Liver (tissue), 9 donors: ENCODE results near the gene C17orf50. TPM values are rescaled to one million over a fixed set of nuclear protein-coding genes. Genes with fewer than 3 reads are reported as not detected.

ENCODE experiments used
- DNase-seq: peaks from one replicate; pipeline ENCODE4 v3.0.0-alpha.2; 2017; ENCODE audit warnings: low spot score
- H3K27ac ChIP-seq, 2 donors: one replicate each; pipeline ENCODE4 v1.7.0; 2013; ENCODE audit warnings: inconsistent platforms in 2 of 2, low read length in 2 of 2, control low read depth in 1 of 2, low read depth in 1 of 2, mild to moderate bottlenecking in 1 of 2
- H3K27me3 ChIP-seq, 4 donors: one replicate each; pipeline versions ENCODE4 v1.6.1 to v1.7.0; 2013; ENCODE audit warnings: low read length in 3 of 4, inconsistent platforms in 1 of 4, mild to moderate bottlenecking in 1 of 4, moderate library complexity in 1 of 4; ENCODE audit not compliant: control insufficient read depth in 4 of 4, insufficient read depth in 4 of 4
- H3K36me3 ChIP-seq, 4 donors: one replicate each; pipeline versions ENCODE4 v1.6.1 to v1.7.0; 2013; ENCODE audit warnings: low read length in 3 of 4, mild to moderate bottlenecking in 3 of 4, low read depth in 1 of 4, moderate library complexity in 1 of 4; ENCODE audit not compliant: control insufficient read depth in 4 of 4, insufficient read depth in 3 of 4
- H3K4me1 ChIP-seq, 4 donors: one replicate each; pipeline versions ENCODE4 v1.6.1 to v1.7.0; 2013; ENCODE audit warnings: low read length in 3 of 4, mild to moderate bottlenecking in 3 of 4, moderate library complexity in 1 of 4; ENCODE audit not compliant: control insufficient read depth in 4 of 4, insufficient read depth in 4 of 4
- H3K4me3 ChIP-seq, 3 donors: one replicate each; pipeline versions ENCODE4 v1.6.1 to v1.7.0; 2013; ENCODE audit warnings: low read length in 3 of 3, control low read depth in 1 of 3, low read depth in 1 of 3, mild to moderate bottlenecking in 1 of 3
- H3K9ac ChIP-seq, 2 donors: one replicate each; pipeline ENCODE4 v1.7.0; 2013; ENCODE audit warnings: low read length in 2 of 2, mild to moderate bottlenecking in 2 of 2, moderate library complexity in 2 of 2, control low read depth in 1 of 2, low read depth in 1 of 2
- H3K9me3 ChIP-seq, 4 donors: one replicate each; pipeline versions ENCODE4 v1.6.1 to v1.7.0; 2013; ENCODE audit warnings: low read length in 3 of 4; ENCODE audit not compliant: control insufficient read depth in 4 of 4
- EGR1 ChIP-seq, 2 donors: IDR thresholded peaks; 2 replicates each; pipeline ENCODE4 v1.6.1; 2016 to 2018; ENCODE audit warnings: antibody characterized with exemption in 2 of 2, low read depth in 2 of 2
- FOXA1 ChIP-seq: IDR thresholded peaks from 2 replicates; pipeline ENCODE4 v1.6.1; 2016; ENCODE audit warnings: antibody characterized with exemption
- FOXA2 ChIP-seq: IDR thresholded peaks from 2 replicates; pipeline ENCODE4 v1.6.1; 2016; ENCODE audit warnings: antibody characterized with exemption
- GABPA ChIP-seq, 2 donors: IDR thresholded peaks in 1 of 2; conservative IDR thresholded peaks in 1 of 2; 2 replicates each; pipeline ENCODE4 v1.6.1; 2016; ENCODE audit warnings: antibody characterized with exemption in 2 of 2, mild to moderate bottlenecking in 1 of 2, moderate library complexity in 1 of 2
- HNF4A ChIP-seq, 2 donors: conservative IDR thresholded peaks; 2 replicates each; pipeline ENCODE4 v1.6.1; 2016; ENCODE audit warnings: antibody characterized with exemption in 2 of 2, mild to moderate bottlenecking in 2 of 2
- HNF4G ChIP-seq: IDR thresholded peaks from 2 replicates; pipeline ENCODE4 v1.6.1; 2016; ENCODE audit warnings: antibody characterized with exemption
- JUND ChIP-seq, 2 donors: IDR thresholded peaks; 2 replicates each; pipeline ENCODE4 v1.6.1; 2016; ENCODE audit warnings: antibody characterized with exemption in 2 of 2
- NR2F2 ChIP-seq: IDR thresholded peaks from 2 replicates; pipeline ENCODE4 v1.6.1; 2016; ENCODE audit warnings: antibody characterized with exemption
- RAD21 ChIP-seq, 2 donors: IDR thresholded peaks; 2 replicates each; pipeline ENCODE4 v1.6.1; 2016; ENCODE audit warnings: antibody characterized with exemption in 2 of 2, mild to moderate bottlenecking in 2 of 2
- RXRA ChIP-seq, 2 donors: IDR thresholded peaks; 2 replicates each; pipeline ENCODE4 v1.6.1; 2017 to 2018; ENCODE audit warnings: antibody characterized with exemption in 2 of 2, mild to moderate bottlenecking in 1 of 2
- SP1 ChIP-seq: IDR thresholded peaks from 2 replicates; pipeline ENCODE4 v1.6.1; 2018; ENCODE audit warnings: antibody characterized with exemption, mild to moderate bottlenecking
- TAF1 ChIP-seq: conservative IDR thresholded peaks from 2 replicates; pipeline ENCODE4 v1.6.1; 2016; ENCODE audit warnings: antibody characterized with exemption, mild to moderate bottlenecking
- YY1 ChIP-seq: IDR thresholded peaks from 2 replicates; pipeline ENCODE4 v1.6.1; 2016; ENCODE audit warnings: antibody characterized with exemption, mild to moderate bottlenecking
- WGBS: extraction: QIAGEN DNeasy Blood & Tissue Kit; methylation state at CpG from one replicate; pipeline ENCODE4 v1.1.7; 2013; 5-methylcytosine and 5-hydroxymethylcytosine counted together
- polyA plus RNA-seq, 2 donors: library from polyadenylated mRNA; stranded (reverse) in 1 of 2; unstranded in 1 of 2; fragments of 200-250 nt in 1 of 2; fragments of >200 nt in 1 of 2; fragmentation: Nextera tagmentation in 1 of 2; extraction: Ambion mirVana in 1 of 2; gene quantifications; one replicate each; pipeline versions ENCODE4 v1.2.1 to v1.2.3, GENCODE V29; 2013 to 2015
- total RNA-seq, 2 donors: library from RNA; depleted of rRNA; stranded (reverse); fragments of >200 nt; gene quantifications; one replicate each; pipeline ENCODE4 v1.2.3, GENCODE V29; 2014
- TF ChIP-seq, protein P1 (sequence below): IDR thresholded peaks from 2 replicates; pipeline ENCODE4 v1.6.1; 2016; ENCODE audit warnings: antibody characterized with exemption
- TF ChIP-seq, protein P2 (sequence below): IDR thresholded peaks from 2 replicates; pipeline ENCODE4 v1.6.1; 2016; ENCODE audit warnings: antibody characterized with exemption
- TF ChIP-seq, protein P3 (sequence below): fragments of 150-350 bp; IDR thresholded peaks from 2 replicates; pipeline ENCODE4 v1.5.1; 2017; ENCODE audit warnings: improper control_type of control experiment, low read depth, low read length; ENCODE audit not compliant: missing input control
- TF ChIP-seq, protein P4 (sequence below): IDR thresholded peaks from 2 replicates; pipeline ENCODE4 v1.6.1; 2016; ENCODE audit warnings: antibody characterized with exemption
- TF ChIP-seq, protein P5 (sequence below): IDR thresholded peaks from 2 replicates; pipeline ENCODE4 v1.6.1; 2016; ENCODE audit warnings: antibody characterized with exemption, mild to moderate bottlenecking
- donor health status: healthy.
- donor health status: healthy.
- donor health status: healthy.
- donor health status: healthy.
- donor health status: healthy.

C17orf50 gene
- total and polyA plus RNA-seq, 4 donors = not detected

DNA sequence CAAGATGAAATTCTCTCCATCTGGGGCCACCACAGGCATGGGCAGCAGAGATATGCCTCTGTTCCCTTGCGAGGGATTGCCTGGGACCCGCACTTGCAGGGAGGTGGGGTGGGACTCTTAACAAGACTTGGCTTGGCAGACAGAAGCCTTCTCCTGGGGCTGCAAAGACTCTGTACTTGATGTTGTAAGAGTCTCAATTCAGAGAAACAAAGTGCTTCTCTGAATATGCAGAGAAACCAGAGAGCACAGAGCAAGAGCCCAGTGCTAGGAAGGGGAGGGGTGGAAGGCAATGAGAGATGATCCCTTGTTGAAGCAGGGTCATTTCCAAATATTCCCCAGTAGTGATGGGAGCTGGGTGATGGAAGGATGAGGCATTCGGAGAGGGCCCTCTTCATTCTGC lies 32.6 kb downstream of the C17orf50 start:
- no peaks in the 10 kb centered on the region for H3K9me3 ChIP-seq
- H3K9ac ChIP-seq = no peak overlapping the region
- peaks cover 0 to 2% (median 0%) of the 10 kb centered on the region in 4 donors for H3K36me3 ChIP-seq
- TF ChIP-seq RXRA (IDR thresholded peaks at IDR 0.05) (no peak), YY1 (no peak), FOXA1 (no peak), SP1 (no peak), RAD21 (IDR thresholded peaks at IDR 0.05) (no peak), FOXA2 (no peak), HNF4G (no peak), JUND (IDR thresholded peaks at IDR 0.05) (no peak), TAF1 (no peak), HNF4A (conservative IDR thresholded peaks at IDR 0.05) (no peak), GABPA (IDR thresholded peaks at IDR 0.05 in 1 of 2, conservative IDR thresholded peaks at IDR 0.05 in 1 of 2) (no peak)
- TF ChIP-seq, protein P1, sequence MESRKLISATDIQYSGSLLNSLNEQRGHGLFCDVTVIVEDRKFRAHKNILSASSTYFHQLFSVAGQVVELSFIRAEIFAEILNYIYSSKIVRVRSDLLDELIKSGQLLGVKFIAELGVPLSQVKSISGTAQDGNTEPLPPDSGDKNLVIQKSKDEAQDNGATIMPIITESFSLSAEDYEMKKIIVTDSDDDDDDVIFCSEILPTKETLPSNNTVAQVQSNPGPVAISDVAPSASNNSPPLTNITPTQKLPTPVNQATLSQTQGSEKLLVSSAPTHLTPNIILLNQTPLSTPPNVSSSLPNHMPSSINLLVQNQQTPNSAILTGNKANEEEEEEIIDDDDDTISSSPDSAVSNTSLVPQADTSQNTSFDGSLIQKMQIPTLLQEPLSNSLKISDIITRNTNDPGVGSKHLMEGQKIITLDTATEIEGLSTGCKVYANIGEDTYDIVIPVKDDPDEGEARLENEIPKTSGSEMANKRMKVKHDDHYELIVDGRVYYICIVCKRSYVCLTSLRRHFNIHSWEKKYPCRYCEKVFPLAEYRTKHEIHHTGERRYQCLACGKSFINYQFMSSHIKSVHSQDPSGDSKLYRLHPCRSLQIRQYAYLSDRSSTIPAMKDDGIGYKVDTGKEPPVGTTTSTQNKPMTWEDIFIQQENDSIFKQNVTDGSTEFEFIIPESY = no peak
- TF ChIP-seq, protein P2, sequence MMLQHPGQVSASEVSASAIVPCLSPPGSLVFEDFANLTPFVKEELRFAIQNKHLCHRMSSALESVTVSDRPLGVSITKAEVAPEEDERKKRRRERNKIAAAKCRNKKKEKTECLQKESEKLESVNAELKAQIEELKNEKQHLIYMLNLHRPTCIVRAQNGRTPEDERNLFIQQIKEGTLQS = no peak
- H3K27ac ChIP-seq = no peak overlapping the region
- H3K4me3 ChIP-seq = no peak overlapping the region
- peaks cover 4 to 11% (median 10%) of the 10 kb centered on the region in 4 donors for H3K4me1 ChIP-seq
- 77% methylated on average over 3 of the region's 3 CpGs for WGBS
- DNase-seq = no peak
- H3K27me3 ChIP-seq = peaks cover 0 to 21% (median 3%) of the 10 kb centered on the region in 4 donors

DNA sequence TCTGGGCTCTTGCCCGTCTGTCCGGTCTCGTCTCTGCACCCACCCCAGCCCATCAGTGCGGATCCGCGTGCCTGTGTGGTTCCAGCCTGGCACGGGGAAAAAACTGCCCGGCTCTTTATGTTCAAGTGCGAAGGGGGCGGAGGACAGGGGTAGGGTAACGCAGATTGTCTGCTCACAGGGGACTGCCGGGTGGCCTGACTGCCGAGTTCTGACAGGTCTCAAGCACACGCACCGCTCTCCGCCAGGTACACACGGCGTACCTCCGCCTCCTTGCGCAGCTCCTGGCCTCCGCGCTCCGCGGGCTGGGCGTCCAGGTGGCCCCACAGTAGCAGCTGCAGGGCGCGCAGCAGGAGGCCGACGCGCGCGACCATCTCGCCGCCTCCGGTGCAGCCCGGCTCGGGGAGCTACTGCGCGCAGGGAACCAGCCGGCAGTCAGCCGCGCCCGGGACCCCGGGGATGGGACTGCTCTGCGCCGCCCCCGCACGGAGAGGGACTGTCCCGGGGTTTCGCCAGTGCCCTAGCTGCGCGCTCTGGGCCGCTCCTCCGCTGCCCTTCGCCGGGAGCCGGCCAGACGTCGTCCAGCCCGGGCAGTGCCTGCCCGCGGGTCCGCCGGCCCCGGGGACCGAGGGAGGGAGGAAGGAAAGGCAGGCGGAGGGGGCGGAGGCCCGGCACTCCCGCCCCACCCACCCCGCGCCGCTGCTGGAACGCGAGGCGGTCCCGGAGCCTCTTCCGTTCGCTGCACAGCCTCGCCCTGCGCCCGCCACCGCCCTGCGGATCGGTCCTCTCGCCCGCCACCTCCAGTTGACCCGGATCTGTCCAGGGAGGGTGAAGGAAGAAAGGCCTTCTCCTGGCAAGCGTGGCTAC lies 34.6 kb downstream of the C17orf50 start, which contains the start of gene MMP28:
Gene MMP28, minus strand, starts transcription at position 635 of the 864 bp plus-strand sequence. Its CDS starts 264 bp downstream, at position 371.
- Histone ChIP-seq H3K9ac (no peak within 1 kb of the TSS), H3K27me3 (peaks cover 0 to 21% (median 3%) of the 10 kb centered on the region in 4 donors), H3K27ac (no peak within 1 kb of the TSS), H3K4me1 (peaks cover 4 to 14% (median 10%) of the 10 kb centered on the region in 4 donors), H3K36me3 (peaks cover 0 to 2% (median 0%) of the 10 kb centered on the region in 4 donors), H3K4me3 (peak within 1 kb of the TSS in 2 of 3 donors; percentile 42 to 49), H3K9me3 (no peaks in the 10 kb centered on the region)
- TF ChIP-seq TAF1 = no peak
- TF ChIP-seq, protein P3, sequence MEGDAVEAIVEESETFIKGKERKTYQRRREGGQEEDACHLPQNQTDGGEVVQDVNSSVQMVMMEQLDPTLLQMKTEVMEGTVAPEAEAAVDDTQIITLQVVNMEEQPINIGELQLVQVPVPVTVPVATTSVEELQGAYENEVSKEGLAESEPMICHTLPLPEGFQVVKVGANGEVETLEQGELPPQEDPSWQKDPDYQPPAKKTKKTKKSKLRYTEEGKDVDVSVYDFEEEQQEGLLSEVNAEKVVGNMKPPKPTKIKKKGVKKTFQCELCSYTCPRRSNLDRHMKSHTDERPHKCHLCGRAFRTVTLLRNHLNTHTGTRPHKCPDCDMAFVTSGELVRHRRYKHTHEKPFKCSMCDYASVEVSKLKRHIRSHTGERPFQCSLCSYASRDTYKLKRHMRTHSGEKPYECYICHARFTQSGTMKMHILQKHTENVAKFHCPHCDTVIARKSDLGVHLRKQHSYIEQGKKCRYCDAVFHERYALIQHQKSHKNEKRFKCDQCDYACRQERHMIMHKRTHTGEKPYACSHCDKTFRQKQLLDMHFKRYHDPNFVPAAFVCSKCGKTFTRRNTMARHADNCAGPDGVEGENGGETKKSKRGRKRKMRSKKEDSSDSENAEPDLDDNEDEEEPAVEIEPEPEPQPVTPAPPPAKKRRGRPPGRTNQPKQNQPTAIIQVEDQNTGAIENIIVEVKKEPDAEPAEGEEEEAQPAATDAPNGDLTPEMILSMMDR = no peak
- no peak for TF ChIP-seq GABPA (IDR thresholded peaks at IDR 0.05 in 1 of 2, conservative IDR thresholded peaks at IDR 0.05 in 1 of 2)
- TF ChIP-seq HNF4A (conservative IDR thresholded peaks at IDR 0.05) = no peak
- no peak for TF ChIP-seq RXRA (IDR thresholded peaks at IDR 0.05)
- TF ChIP-seq HNF4G = no peak
- TF ChIP-seq, protein P4, sequence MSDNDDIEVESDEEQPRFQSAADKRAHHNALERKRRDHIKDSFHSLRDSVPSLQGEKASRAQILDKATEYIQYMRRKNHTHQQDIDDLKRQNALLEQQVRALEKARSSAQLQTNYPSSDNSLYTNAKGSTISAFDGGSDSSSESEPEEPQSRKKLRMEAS = no peak
- TF ChIP-seq, protein P1 = no peak
- TF ChIP-seq YY1 = no peak
- no peak for TF ChIP-seq FOXA2
- TF ChIP-seq, protein P2 = no peak
- TF ChIP-seq, protein P5, sequence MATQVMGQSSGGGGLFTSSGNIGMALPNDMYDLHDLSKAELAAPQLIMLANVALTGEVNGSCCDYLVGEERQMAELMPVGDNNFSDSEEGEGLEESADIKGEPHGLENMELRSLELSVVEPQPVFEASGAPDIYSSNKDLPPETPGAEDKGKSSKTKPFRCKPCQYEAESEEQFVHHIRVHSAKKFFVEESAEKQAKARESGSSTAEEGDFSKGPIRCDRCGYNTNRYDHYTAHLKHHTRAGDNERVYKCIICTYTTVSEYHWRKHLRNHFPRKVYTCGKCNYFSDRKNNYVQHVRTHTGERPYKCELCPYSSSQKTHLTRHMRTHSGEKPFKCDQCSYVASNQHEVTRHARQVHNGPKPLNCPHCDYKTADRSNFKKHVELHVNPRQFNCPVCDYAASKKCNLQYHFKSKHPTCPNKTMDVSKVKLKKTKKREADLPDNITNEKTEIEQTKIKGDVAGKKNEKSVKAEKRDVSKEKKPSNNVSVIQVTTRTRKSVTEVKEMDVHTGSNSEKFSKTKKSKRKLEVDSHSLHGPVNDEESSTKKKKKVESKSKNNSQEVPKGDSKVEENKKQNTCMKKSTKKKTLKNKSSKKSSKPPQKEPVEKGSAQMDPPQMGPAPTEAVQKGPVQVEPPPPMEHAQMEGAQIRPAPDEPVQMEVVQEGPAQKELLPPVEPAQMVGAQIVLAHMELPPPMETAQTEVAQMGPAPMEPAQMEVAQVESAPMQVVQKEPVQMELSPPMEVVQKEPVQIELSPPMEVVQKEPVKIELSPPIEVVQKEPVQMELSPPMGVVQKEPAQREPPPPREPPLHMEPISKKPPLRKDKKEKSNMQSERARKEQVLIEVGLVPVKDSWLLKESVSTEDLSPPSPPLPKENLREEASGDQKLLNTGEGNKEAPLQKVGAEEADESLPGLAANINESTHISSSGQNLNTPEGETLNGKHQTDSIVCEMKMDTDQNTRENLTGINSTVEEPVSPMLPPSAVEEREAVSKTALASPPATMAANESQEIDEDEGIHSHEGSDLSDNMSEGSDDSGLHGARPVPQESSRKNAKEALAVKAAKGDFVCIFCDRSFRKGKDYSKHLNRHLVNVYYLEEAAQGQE = no peak
- no peak for TF ChIP-seq FOXA1
- no peak for TF ChIP-seq RAD21 (IDR thresholded peaks at IDR 0.05)
- TF ChIP-seq SP1 = no peak
- TF ChIP-seq JUND (IDR thresholded peaks at IDR 0.05) = no peak
- no peak for TF ChIP-seq EGR1 (IDR thresholded peaks at IDR 0.05; ENCODE audit: low read depth in 2 of 2)
- TF ChIP-seq NR2F2 = no peak
- no peak for DNase-seq
- 1% methylated on average over 89 of the region's 89 CpGs for WGBS
